ENCODE data around the gene PTCD1. TPM values are rescaled to one million over a fixed set of nuclear protein-coding genes. Genes with fewer than 3 reads are reported as not detected.

Gene PTCD1
- total RNA-seq, 1 donor = 8.9 TPM

DNA sequence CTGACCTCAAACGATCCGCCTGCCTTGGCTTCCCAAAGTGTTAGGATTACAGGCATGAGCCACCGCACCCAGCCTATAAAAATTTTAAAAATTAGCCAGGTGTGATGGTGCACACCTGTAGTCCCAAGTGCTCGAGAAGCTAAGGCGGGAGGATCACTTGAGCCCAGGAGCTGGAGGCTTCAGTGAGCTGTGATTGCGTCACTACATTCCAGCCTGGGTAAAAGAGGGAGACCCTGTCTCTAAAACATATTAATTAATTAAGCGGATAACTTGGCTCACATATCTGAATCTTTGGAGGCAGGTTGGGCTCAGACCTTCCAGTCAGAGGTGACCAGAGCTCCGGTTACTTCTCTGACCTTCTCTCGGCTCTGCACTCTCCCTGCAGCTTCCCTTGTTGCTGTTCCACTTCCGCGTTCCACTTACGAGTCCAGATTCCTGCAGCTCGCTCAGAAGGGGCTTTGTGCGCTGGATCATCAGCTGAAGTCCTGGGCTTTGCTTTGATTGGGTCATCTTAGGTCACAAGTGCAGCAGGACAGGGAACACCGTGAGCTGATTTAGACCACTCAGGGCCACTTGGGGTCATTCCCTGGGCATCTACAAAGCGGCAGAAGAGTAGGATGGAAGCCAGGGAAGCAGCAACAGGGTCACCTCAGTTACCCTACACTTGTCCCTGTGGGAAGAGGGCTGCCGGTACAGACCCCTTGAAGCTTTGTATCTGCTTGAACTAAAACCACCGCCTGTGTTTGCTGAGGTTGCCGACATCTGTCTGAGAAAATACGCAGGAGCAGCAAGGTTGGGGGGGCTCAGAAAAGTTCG is 66.1 kb downstream of the PTCD1 start:
- no peak for DNase-seq (ENCODE audit: low read depth in 2 of 3, low spot score in 2 of 3)

DNA sequence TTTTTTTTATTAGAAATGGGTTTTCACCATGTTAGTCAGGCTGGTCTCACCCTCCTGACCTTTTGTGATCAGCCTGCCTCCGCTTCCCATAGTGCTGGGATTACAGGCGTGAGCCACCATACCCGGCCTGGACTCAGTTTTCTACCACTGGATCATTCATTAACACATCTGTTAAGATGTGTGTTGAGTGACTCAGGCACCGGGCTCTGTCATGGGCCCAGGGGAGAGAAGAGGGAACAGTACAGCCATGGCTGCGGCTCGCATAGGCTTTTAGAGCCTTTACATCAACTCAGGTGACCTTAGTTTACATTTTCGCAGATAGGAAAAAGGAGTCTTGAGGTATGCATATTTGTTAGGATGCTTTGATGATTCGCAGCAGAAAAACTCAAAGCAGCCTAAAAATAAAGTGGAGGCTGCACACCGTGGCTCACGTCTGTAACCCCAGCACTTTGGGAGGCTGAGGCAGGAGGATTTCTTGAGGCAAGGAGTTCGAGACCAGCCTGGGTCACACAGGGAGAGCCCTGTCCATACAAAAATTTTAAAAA is 67.2 kb downstream of the PTCD1 start:
- no peak for DNase-seq (ENCODE audit: low read depth in 2 of 3, low spot score in 2 of 3)

DNA sequence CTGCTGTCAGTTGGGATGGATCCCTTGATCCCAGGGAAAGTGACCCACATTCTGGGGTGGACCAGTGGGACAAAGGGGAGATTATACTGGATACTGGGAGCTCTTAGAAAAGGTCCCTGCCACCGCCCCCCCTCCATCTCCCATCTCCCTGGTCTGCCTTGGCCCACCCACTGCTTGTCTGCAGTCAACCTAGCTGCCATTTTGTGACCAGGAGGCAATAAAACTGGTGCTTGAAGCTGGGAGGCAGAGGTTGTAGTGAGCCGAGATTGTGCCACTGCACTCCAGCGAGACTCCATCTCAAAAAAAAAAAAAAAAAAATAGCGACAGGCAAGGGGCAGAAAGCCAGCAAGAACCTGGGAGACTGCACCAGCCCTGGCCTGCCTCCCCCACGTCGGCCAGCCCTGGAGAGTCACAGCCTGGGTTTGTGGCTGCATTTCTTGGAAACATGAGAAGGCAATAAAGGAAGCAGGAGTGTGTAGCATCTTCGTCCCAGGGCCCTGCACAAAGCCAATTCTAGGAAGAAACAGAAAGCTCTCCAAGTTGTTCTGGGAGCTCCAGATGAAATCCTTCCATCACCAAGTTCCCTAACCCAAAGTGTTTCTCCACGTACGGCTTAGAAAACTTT is 68.7 kb downstream of the PTCD1 start:
- no peak for DNase-seq (ENCODE audit: low read depth in 2 of 3, low spot score in 2 of 3)

DNA sequence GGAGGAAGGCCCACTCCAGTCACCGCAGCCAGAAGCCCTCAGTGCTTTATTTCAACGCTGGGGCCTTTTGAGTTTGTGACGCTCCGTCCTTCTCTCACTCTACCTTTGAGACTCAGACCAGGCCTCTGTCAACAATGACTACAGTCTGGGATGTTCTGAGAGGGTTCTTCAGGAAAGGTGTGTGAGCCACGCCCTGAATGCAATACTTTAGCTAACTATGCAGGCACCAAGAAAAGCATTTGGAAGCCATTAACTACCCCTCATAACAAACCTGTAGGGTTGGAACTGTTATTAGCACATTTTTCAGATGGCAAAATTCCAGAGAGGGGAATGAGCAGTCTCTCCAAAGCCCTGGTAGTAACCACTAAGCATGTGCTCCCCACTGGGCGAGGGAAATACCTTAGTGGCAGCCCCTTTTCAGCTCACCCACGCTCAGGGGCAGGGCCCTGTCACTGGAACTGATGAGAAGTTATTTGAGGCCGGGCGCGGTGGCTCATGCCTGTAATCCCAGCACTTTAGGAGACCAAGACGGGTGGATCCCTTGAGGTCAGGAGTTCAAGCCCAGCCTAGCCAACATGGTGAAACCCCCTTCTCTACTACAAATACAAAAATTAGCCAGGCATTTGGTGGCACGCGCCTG is 69.7 kb downstream of the PTCD1 start:
- DNase-seq (ENCODE audit: low read depth in 2 of 3, low spot score in 2 of 3) = no peak

Other genes with a start within 250 kb of the PTCD1 start
- gene KPNA7, start 230.7 kb downstream of the PTCD1 start, total RNA-seq = under 0.01 TPM
- gene MYH16, start 166.0 kb downstream of the PTCD1 start, total RNA-seq = not detected
- 52.8 TPM for gene ARPC1A, start 112.9 kb downstream of the PTCD1 start, total RNA-seq
- 420 TPM for gene ARPC1B, start 64.1 kb downstream of the PTCD1 start, total RNA-seq
- gene PDAP1, start 30.2 kb downstream of the PTCD1 start, total RNA-seq = 14.3 TPM
- 32.9 TPM for gene BUD31, start 29.8 kb downstream of the PTCD1 start, total RNA-seq
- 41.5 TPM for gene CPSF4, start 145 bp upstream of the PTCD1 start, total RNA-seq
- gene ATP5MF, start 27.4 kb upstream of the PTCD1 start, total RNA-seq = 334 TPM
- 10.0 TPM for gene ZNF789, start 34.1 kb upstream of the PTCD1 start, total RNA-seq
- 61.4 TPM for gene ZNF394, start 61.5 kb upstream of the PTCD1 start, total RNA-seq
- gene ZKSCAN5, start 65.9 kb upstream of the PTCD1 start, total RNA-seq = 6.5 TPM
- 3.2 TPM for gene FAM200A, start 113.3 kb upstream of the PTCD1 start, total RNA-seq
- 44.2 TPM for gene ZNF655, start 119.8 kb upstream of the PTCD1 start, total RNA-seq
- 0.54 TPM for gene TMEM225B, start 159.5 kb upstream of the PTCD1 start, total RNA-seq
- 17.5 TPM for gene ZSCAN25, start 178.1 kb upstream of the PTCD1 start, total RNA-seq
- gene CYP3A5, start 241.2 kb upstream of the PTCD1 start, total RNA-seq = not detected